Keratinocyte (primary cell): Measurements from ENCODE around the gene THAP11. TPM values are rescaled to one million over a fixed set of nuclear protein-coding genes. Genes with fewer than 3 reads are reported as not detected.

Experiments used
- DNase-seq: peaks from one replicate; pipeline ENCODE4 v3.0.0-alpha.2; 2011; ENCODE audit warnings: low read depth, missing footprints, low spot score
- FAIRE-seq: peaks from 2 replicates; lab custom pipeline; 2011; peaks lifted over from hg19 to GRCh38; lab: Jason Lieb, UNC
- H2AFZ ChIP-seq: 2 replicates; pipeline ENCODE4 v1.6.0; 2012; ENCODE audit warnings: low read length, control low read depth, inconsistent platforms; ENCODE audit not compliant: control insufficient read depth
- H3K27ac ChIP-seq: 2 replicates; pipeline ENCODE4 v1.5.1; 2011; ENCODE audit warnings: low read length; ENCODE audit not compliant: control insufficient read depth, insufficient read depth
- H3K27me3 ChIP-seq: 3 replicates; pipeline ENCODE4 v1.6.0; 2011; ENCODE audit warnings: low read length; ENCODE audit not compliant: control insufficient read depth, insufficient read depth; ENCODE audit errors: extremely low read depth
- H3K36me3 ChIP-seq, 2 experiments: 2 replicates in 1 of 2; 3 replicates in 1 of 2; pipeline ENCODE4 v1.5.1; 2011; ENCODE audit warnings: low read length in 2 of 2, mild to moderate bottlenecking in 1 of 2; ENCODE audit not compliant: control insufficient read depth in 2 of 2, insufficient read depth in 2 of 2; ENCODE audit errors: extremely low read depth in 1 of 2
- H3K4me1 ChIP-seq: 3 replicates; pipeline ENCODE4 v1.5.1; 2011; ENCODE audit warnings: low read length; ENCODE audit not compliant: control insufficient read depth, insufficient read depth; ENCODE audit errors: extremely low read depth
- H3K4me2 ChIP-seq: 3 replicates; pipeline ENCODE4 v1.6.0; 2011; ENCODE audit warnings: low read depth, low read length; ENCODE audit not compliant: control insufficient read depth, insufficient read depth; ENCODE audit errors: extremely low read depth
- H3K4me3 ChIP-seq, 3 experiments: fragments of 200-600 bp in 1 of 3; sonication (generic) in 1 of 3; 2 replicates in 2 of 3; 3 replicates in 1 of 3; pipeline ENCODE4 v1.5.1; 2011 to 2016; ENCODE audit warnings: low read length in 3 of 3, mild to moderate bottlenecking in 3 of 3, control low read depth in 2 of 3, inconsistent platforms in 1 of 3, low read depth in 1 of 3, mixed read lengths in 1 of 3, mixed run types in 1 of 3, moderate library complexity in 1 of 3; ENCODE audit not compliant: control insufficient read depth in 2 of 3, insufficient read depth in 2 of 3; ENCODE audit errors: extremely low read depth in 1 of 3
- H3K79me2 ChIP-seq: 2 replicates; pipeline ENCODE4 v1.6.0; 2012; ENCODE audit warnings: low read length; ENCODE audit not compliant: control insufficient read depth, insufficient read depth
- H3K9ac ChIP-seq: 3 replicates; pipeline ENCODE4 v1.6.0; 2011; ENCODE audit warnings: low read length; ENCODE audit not compliant: control insufficient read depth, insufficient read depth; ENCODE audit errors: extremely low read depth
- H3K9me1 ChIP-seq: 3 replicates; pipeline ENCODE4 v1.6.0; 2011; ENCODE audit warnings: low read length; ENCODE audit not compliant: control insufficient read depth, insufficient read depth; ENCODE audit errors: extremely low read depth
- H3K9me3 ChIP-seq: 2 replicates; pipeline ENCODE4 v1.5.1; 2012; ENCODE audit warnings: low read depth, low read length; ENCODE audit not compliant: control insufficient read depth
- H4K20me1 ChIP-seq: 3 replicates; pipeline ENCODE4 v1.6.0; 2011; ENCODE audit warnings: low read length; ENCODE audit not compliant: control insufficient read depth, insufficient read depth; ENCODE audit errors: extremely low read depth
- EZH2 ChIP-seq: IDR thresholded peaks from one replicate; pipeline ENCODE4 v1.6.1; 2012; ENCODE audit warnings: inconsistent platforms, mild to moderate bottlenecking, low read length, moderate library complexity
- dilution Hi-C: fragments of 300-500 bp; cut with MboI; formaldehyde crosslinking; loops from one replicate; pipeline ENCODE4 v1.7.0; 2020; ENCODE audit warnings: low sequenced_read_pairs; ENCODE audit not compliant: extremely low pct_ligation_motif_present
- polyA plus RNA-seq, 5 experiments: library from polyadenylated mRNA; depleted of rRNA in 3 of 5; stranded (reverse) in 3 of 5; stranded (forward) in 1 of 5; unstranded in 1 of 5; fragments of >200 nt; gene quantifications; 1 replicate in 1 of 5; 2 replicates in 3 of 5; 3 replicates in 1 of 5; pipeline versions ENCODE4 v1.2.1 to v1.2.3, GENCODE V29; 2011 to 2012; ENCODE audit warnings: missing spikeins in 2 of 5, low read depth in 1 of 5, low replicate concordance in 1 of 5
- TF ChIP-seq, protein P1 (sequence below), 3 experiments: IDR thresholded peaks in 1 of 3; conservative IDR thresholded peaks in 1 of 3; optimal IDR thresholded peaks in 1 of 3; 2 replicates in 2 of 3; 3 replicates in 1 of 3; pipeline versions ENCODE3 to v1.5.1; 2011; ENCODE audit warnings: low read length in 3 of 3, mild to moderate bottlenecking in 3 of 3, moderate library complexity in 2 of 3, control low read depth in 1 of 3, inconsistent platforms in 1 of 3; ENCODE audit not compliant: insufficient read depth in 2 of 3; ENCODE audit errors: extremely low read depth in 1 of 3

The THAP11 gene
- polyA plus RNA-seq, 1 donor (not counting 4 experiments of a cell fraction or from before 2014, with no cell fraction given), result 11.8 TPM

- no peak overlapping the region for H3K27ac ChIP-seq
- no peaks in the 10 kb centered on the region for H3K9me3 ChIP-seq
- TF ChIP-seq, protein P1, sequence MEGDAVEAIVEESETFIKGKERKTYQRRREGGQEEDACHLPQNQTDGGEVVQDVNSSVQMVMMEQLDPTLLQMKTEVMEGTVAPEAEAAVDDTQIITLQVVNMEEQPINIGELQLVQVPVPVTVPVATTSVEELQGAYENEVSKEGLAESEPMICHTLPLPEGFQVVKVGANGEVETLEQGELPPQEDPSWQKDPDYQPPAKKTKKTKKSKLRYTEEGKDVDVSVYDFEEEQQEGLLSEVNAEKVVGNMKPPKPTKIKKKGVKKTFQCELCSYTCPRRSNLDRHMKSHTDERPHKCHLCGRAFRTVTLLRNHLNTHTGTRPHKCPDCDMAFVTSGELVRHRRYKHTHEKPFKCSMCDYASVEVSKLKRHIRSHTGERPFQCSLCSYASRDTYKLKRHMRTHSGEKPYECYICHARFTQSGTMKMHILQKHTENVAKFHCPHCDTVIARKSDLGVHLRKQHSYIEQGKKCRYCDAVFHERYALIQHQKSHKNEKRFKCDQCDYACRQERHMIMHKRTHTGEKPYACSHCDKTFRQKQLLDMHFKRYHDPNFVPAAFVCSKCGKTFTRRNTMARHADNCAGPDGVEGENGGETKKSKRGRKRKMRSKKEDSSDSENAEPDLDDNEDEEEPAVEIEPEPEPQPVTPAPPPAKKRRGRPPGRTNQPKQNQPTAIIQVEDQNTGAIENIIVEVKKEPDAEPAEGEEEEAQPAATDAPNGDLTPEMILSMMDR (optimal IDR thresholded peaks at IDR 0.05 in 1 of 3, IDR thresholded peaks at IDR 0.05 in 1 of 3, conservative IDR thresholded peaks at IDR 0.05 in 1 of 3; ENCODE audit: extremely low read depth in 1 of 3, insufficient read depth in 2 of 3, low read length in 3 of 3), result no peak
- no peak for TF ChIP-seq EZH2
- H2AFZ ChIP-seq, result no peak overlapping the region
- H3K9me1 ChIP-seq, result no peaks in the 10 kb centered on the region
- H3K4me2 ChIP-seq, result no peak overlapping the region
- FAIRE-seq, result no peak
- H3K36me3 ChIP-seq, result no peaks in the 10 kb centered on the region
- no peaks in the 10 kb centered on the region for H3K79me2 ChIP-seq
- no peak overlapping the region for H3K9ac ChIP-seq
- H3K4me3 ChIP-seq, result no peak overlapping the region
- no peaks in the 10 kb centered on the region for H3K4me1 ChIP-seq
- DNase-seq, result no peak
- dilution Hi-C loops, result no loop called here
- no peaks in the 10 kb centered on the region for H4K20me1 ChIP-seq
- H3K27me3 ChIP-seq, result no peaks in the 10 kb centered on the region
Observed at GRCh38 chr16:67811899-67812298, 30.2 kb upstream of the THAP11 start.

GRCh38 chr16:67814567-67814966 is 27.6 kb upstream of the THAP11 start:
- Histone ChIP-seq H2AFZ (no peak overlapping the region), H3K27me3 (no peaks in the 10 kb centered on the region), H3K4me2 (no peak overlapping the region), H3K9me1 (no peaks in the 10 kb centered on the region), H3K36me3 (no peaks in the 10 kb centered on the region), H4K20me1 (no peaks in the 10 kb centered on the region), H3K27ac (no peak overlapping the region), H3K4me3 (no peak overlapping the region), H3K79me2 (no peaks in the 10 kb centered on the region), H3K9me3 (no peaks in the 10 kb centered on the region), H3K9ac (no peak overlapping the region), H3K4me1 (no peaks in the 10 kb centered on the region)
- DNase-seq, result no peak
- dilution Hi-C loops, result no loop called here
- TF ChIP-seq, protein P1 (optimal IDR thresholded peaks at IDR 0.05 in 1 of 3, IDR thresholded peaks at IDR 0.05 in 1 of 3, conservative IDR thresholded peaks at IDR 0.05 in 1 of 3; ENCODE audit: extremely low read depth in 1 of 3, insufficient read depth in 2 of 3, low read length in 3 of 3), result no peak
- no peak for TF ChIP-seq EZH2
- FAIRE-seq, result no peak
